HepG2 (cell line): Measurements from ENCODE around the gene ZBTB46. TPM values are rescaled to one million over a fixed set of nuclear protein-coding genes. Genes with fewer than 3 reads are reported as not detected.

ENCODE experiments used
- ATAC-seq: fragments of 200-7000 bp; cut with Tn5 transposase; 3 replicates; pipeline ENCODE4 v1.9.1; 2020; ENCODE audit warnings: mild to moderate bottlenecking, moderate library complexity
- BruUV-seq: library from RNA; stranded (reverse); fragments of 400-500 nt; replicated peaks from 2 replicates; lab custom pipeline; 2021; lab: Mats Ljungman, UMichigan
- CTCF ChIA-PET: fragments of 300-600 bp; formaldehyde crosslinking; extraction: SDS; loops from one replicate; lab custom pipeline; 2021; ENCODE audit warnings: low total read pairs, inconsistent platforms, low intra/inter-chr PET ratio; lab: Yijun Ruan, JAX
- POLR2A ChIA-PET: fragments of 350-600 bp; sonication (Branson Sonifier 250); formaldehyde crosslinking; loops from one replicate; lab custom pipeline; 2020; ENCODE audit warnings: antibody characterized with exemption, inconsistent platforms; lab: Yijun Ruan, JAX
- DNase-seq: peaks from one replicate; pipeline ENCODE4 v3.0.0-alpha.2; 2015; ENCODE audit warnings: low spot score
- FAIRE-seq: peaks from 3 replicates; lab custom pipeline; 2011; peaks lifted over from hg19 to GRCh38; lab: Jason Lieb, UNC
- H2AFZ ChIP-seq: one replicate; pipeline ENCODE4 v1.6.1; 2011; ENCODE audit warnings: low read length, inconsistent platforms
- H3K27ac ChIP-seq: fragments of 300-600 bp; 3 replicates; pipeline ENCODE4 v1.8.0; 2011; ENCODE audit warnings: mixed run types, mild to moderate bottlenecking, mixed read lengths, low read length, inconsistent platforms; ENCODE audit not compliant: insufficient read depth; ENCODE audit errors: extremely low read length
- H3K27me3 ChIP-seq, 2 experiments: fragments of 200-600 bp in 1 of 2; 2 replicates in 1 of 2; 3 replicates in 1 of 2; pipeline versions ENCODE4 v1.6.0 to v1.8.0; 2011; ENCODE audit warnings: low read length in 2 of 2, mild to moderate bottlenecking in 2 of 2, moderate library complexity in 2 of 2, inconsistent platforms in 1 of 2; ENCODE audit not compliant: insufficient read depth in 2 of 2, control insufficient read depth in 1 of 2
- H3K36me3 ChIP-seq, 2 experiments: fragments of 200-600 bp in 1 of 2; replicated peaks in 1 of 2; 2 replicates in 1 of 2; 3 replicates in 1 of 2; pipeline versions ENCODE4 v1.5.1 to v1.8.0; 2011; ENCODE audit warnings: low read length in 2 of 2, inconsistent platforms in 1 of 2; ENCODE audit not compliant: insufficient read depth in 2 of 2, control insufficient read depth in 1 of 2
- H3K4me1 ChIP-seq: 2 replicates; pipeline ENCODE4 v1.5.1; 2012; ENCODE audit warnings: low read length, inconsistent platforms; ENCODE audit not compliant: insufficient read depth
- H3K4me2 ChIP-seq: 2 replicates; pipeline ENCODE4 v1.6.0; 2011; ENCODE audit warnings: low read depth, low read length, inconsistent platforms
- H3K4me3 ChIP-seq, 3 experiments: fragments of 200-600 bp in 1 of 3; sonication (generic), shearing (Covaris generic) in 1 of 3; replicated peaks in 1 of 3; 2 replicates each; pipeline ENCODE4 v1.5.1; 2011 to 2016; ENCODE audit warnings: low read length in 3 of 3, inconsistent platforms in 2 of 3, low read depth in 2 of 3, mild to moderate bottlenecking in 2 of 3, control low read depth in 1 of 3, mixed read lengths in 1 of 3; ENCODE audit not compliant: insufficient read depth in 1 of 3
- H3K79me2 ChIP-seq: one replicate; pipeline ENCODE4 v1.6.1; 2011; ENCODE audit warnings: low read length, inconsistent platforms; ENCODE audit not compliant: insufficient read depth
- H3K9ac ChIP-seq: 2 replicates; pipeline ENCODE4 v1.6.0; 2011; ENCODE audit warnings: mild to moderate bottlenecking, low read depth, low read length, inconsistent platforms; ENCODE audit not compliant: insufficient read depth
- H3K9me3 ChIP-seq: 2 replicates; pipeline ENCODE4 v1.5.1; 2012; ENCODE audit warnings: mild to moderate bottlenecking, low read length
- H4K20me1 ChIP-seq: 2 replicates; pipeline ENCODE4 v1.6.0; 2011; ENCODE audit warnings: inconsistent platforms, mild to moderate bottlenecking, low read length, moderate library complexity; ENCODE audit not compliant: insufficient read depth
- BRD4 ChIP-seq: sonication (generic); formaldehyde crosslinking; IDR thresholded peaks from 2 replicates; pipeline ENCODE4 v1.4.0; 2020; ENCODE audit warnings: missing genetic modification reagents
- CC2D1A ChIP-seq: sonication (generic); formaldehyde crosslinking; IDR thresholded peaks from 2 replicates; pipeline ENCODE4 v1.8.1; 2023; ENCODE audit warnings: mild to moderate bottlenecking, missing genetic modification reagents
- CENPT ChIP-seq: sonication (generic); formaldehyde crosslinking; IDR thresholded peaks from 2 replicates; pipeline ENCODE4 v1.8.0; 2022; ENCODE audit warnings: low read depth, mild to moderate bottlenecking, moderate library complexity, missing genetic modification reagents
- ISX ChIP-seq: sonication (generic); formaldehyde crosslinking; conservative IDR thresholded peaks from 2 replicates; pipeline ENCODE4 v1.5.0; 2020; ENCODE audit warnings: missing genetic modification reagents
- NFKBIZ ChIP-seq: IDR thresholded peaks from 2 replicates; pipeline ENCODE4 v1.6.1; 2018; ENCODE audit warnings: missing genetic modification reagents, missing compliant biosample characterization
- NR2C2 ChIP-seq: sonication (generic); formaldehyde crosslinking; IDR thresholded peaks from 2 replicates; pipeline ENCODE4 v1.4.0; 2020; ENCODE audit warnings: missing genetic modification reagents, mild to moderate bottlenecking, moderate library complexity, borderline replicate concordance
- PAWR ChIP-seq: sonication (generic); formaldehyde crosslinking; IDR thresholded peaks from 2 replicates; pipeline ENCODE4 v1.4.0; 2020; ENCODE audit warnings: missing genetic modification reagents, mild to moderate bottlenecking, borderline replicate concordance
- RARA ChIP-seq: IDR thresholded peaks from 2 replicates; pipeline ENCODE4 v1.6.1; 2016; ENCODE audit warnings: missing genetic modification reagents, missing compliant biosample characterization
- SPEN ChIP-seq: sonication (generic); formaldehyde crosslinking; IDR thresholded peaks from 2 replicates; pipeline ENCODE4 v1.5.1; 2020; ENCODE audit warnings: low read depth, mild to moderate bottlenecking, missing genetic modification reagents
- U2AF2 ChIP-seq: fragments of 200-400 bp; formaldehyde crosslinking; IDR thresholded peaks from 2 replicates; pipeline ENCODE4 v1.6.1; 2017; ENCODE audit warnings: low read depth, mild to moderate bottlenecking, low read length
- XRCC5 ChIP-seq: fragments of 200-400 bp; formaldehyde crosslinking; optimal IDR thresholded peaks from 2 replicates; pipeline ENCODE3; 2017; ENCODE audit warnings: mild to moderate bottlenecking, low read length
- ZFP37 ChIP-seq: sonication (generic); formaldehyde crosslinking; IDR thresholded peaks from 2 replicates; pipeline ENCODE4 v1.4.0; 2020; ENCODE audit warnings: missing genetic modification reagents, borderline replicate concordance
- ZFP90 ChIP-seq: sonication (generic); formaldehyde crosslinking; IDR thresholded peaks from 2 replicates; pipeline ENCODE4 v1.8.0; 2022; ENCODE audit warnings: missing genetic modification reagents, mild to moderate bottlenecking, inconsistent platforms, borderline replicate concordance
- ZMYM2 ChIP-seq: sonication (generic); formaldehyde crosslinking; IDR thresholded peaks from 2 replicates; pipeline ENCODE4 v1.8.0; 2022; ENCODE audit warnings: mild to moderate bottlenecking, missing genetic modification reagents
- ZNF460 ChIP-seq: sonication (generic); formaldehyde crosslinking; IDR thresholded peaks from 2 replicates; pipeline ENCODE4 v1.5.1; 2020; ENCODE audit warnings: missing genetic modification reagents, mild to moderate bottlenecking, borderline replicate concordance
- ZNF737 ChIP-seq: sonication (generic); formaldehyde crosslinking; IDR thresholded peaks from 2 replicates; pipeline ENCODE4 v1.5.0; 2020; ENCODE audit warnings: missing genetic modification reagents, mild to moderate bottlenecking, borderline replicate concordance
- ZNF816 ChIP-seq: sonication (generic); formaldehyde crosslinking; IDR thresholded peaks from 2 replicates; pipeline ENCODE4 v1.8.0; 2022; ENCODE audit warnings: missing genetic modification reagents, mild to moderate bottlenecking, borderline replicate concordance
- WGBS: methylation state at CpG from one replicate; pipeline ENCODE4 v1.1.6; 2017; ENCODE audit warnings: low lambda C conversion rate; 5-methylcytosine and 5-hydroxymethylcytosine counted together
- in situ Hi-C: cut with HindIII; loops from 2 replicates; pipeline ENCODE4 v1.10.0; 2017; ENCODE audit warnings: low pct_unique_long_range_greater_than_20kb; ENCODE audit not compliant: extremely low pct_ligation_motif_present
- intact Hi-C: fragments of 100-400 bp; cut with micrococcal nuclease; formaldehyde crosslinking; loops from one replicate; pipeline ENCODE4 v1.10.0; 2022; ENCODE audit not compliant: unreplicated experiment
- polyA plus RNA-seq, 8 experiments: library from polyadenylated mRNA; depleted of rRNA in 3 of 8; stranded (reverse) in 7 of 8; unstranded in 1 of 8; fragments of >200 nt; fragmentation: Illumina TruSeq in 4 of 8; extraction: Trizol in 4 of 8; gene quantifications; 2 replicates each; pipeline versions ENCODE4 v1.2.1 to v1.2.3, GENCODE V29; 2011 to 2016; ENCODE audit warnings: low read depth in 4 of 8, missing spikeins in 1 of 8, mixed read lengths in 1 of 8; ENCODE audit not compliant: insufficient read depth in 1 of 8
- total RNA-seq, 5 experiments: library from RNA; depleted of rRNA; stranded (reverse); fragments of >200 nt; fragmentation: Illumina TruSeq; extraction: Trizol; gene quantifications; 2 replicates each; pipeline ENCODE4 v1.2.3, GENCODE V29; 2016; ENCODE audit warnings: low read depth in 1 of 5
- TF ChIP-seq, protein P1 (sequence below): sonication (generic); formaldehyde crosslinking; conservative IDR thresholded peaks from 2 replicates; pipeline ENCODE4 v1.8.0; 2022; ENCODE audit warnings: missing genetic modification reagents
- TF ChIP-seq, protein P2 (sequence below): sonication (generic); formaldehyde crosslinking; conservative IDR thresholded peaks from 2 replicates; pipeline ENCODE4 v1.8.0; 2022; ENCODE audit warnings: low read depth, missing genetic modification reagents
- TF ChIP-seq, protein P3 (sequence below): sonication (generic); formaldehyde crosslinking; conservative IDR thresholded peaks from 2 replicates; pipeline ENCODE4 v1.8.1; 2023; ENCODE audit warnings: missing genetic modification reagents

Gene ZBTB46
- total and polyA plus RNA-seq, 2 of the 13 experiments (the other 11 are each of a cell fraction or from before 2014, with no cell fraction given) = 1.6 to 13.5 TPM

DNA sequence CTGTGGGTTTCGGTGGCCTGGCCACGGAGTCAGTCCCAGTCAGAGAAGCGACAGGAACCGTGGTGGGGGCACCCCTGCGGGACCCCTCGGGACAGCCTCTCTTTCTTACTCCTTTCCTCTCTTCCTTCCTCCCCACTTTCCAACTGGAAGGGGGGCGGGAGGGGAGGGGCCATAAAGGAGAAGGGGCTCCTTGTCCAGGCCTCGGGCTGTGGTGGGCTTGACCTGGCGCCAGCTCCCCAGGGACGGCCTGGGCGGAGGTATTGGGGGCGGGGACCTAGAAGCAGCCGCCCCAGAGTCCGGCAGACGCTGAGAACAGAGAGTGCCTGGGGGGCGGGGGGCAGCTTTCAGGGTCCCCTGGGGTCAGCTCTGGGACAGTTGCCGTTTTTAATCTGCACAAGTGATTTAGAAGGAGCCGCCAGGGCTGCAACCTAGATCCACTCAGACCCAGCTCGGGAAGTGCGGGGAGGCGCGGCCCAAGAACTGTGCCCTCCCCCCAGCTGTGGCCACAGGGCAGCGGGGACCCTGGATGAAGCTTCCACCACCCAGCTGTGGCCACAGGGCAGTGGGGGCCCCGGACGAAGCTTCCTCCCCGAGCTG, 23.8 kb upstream of the ZBTB46 start:
- intact Hi-C loops = no loop called here
- peak overlapping the region; percentile 60 to 83 (median 66) for H3K4me3 ChIP-seq
- peak overlapping the region; percentile 68 for H3K9ac ChIP-seq
- DNase-seq (no peak), FAIRE-seq (no peak), ATAC-seq (peak; percentile 7)
- H3K36me3 ChIP-seq = no peaks in the 10 kb centered on the region
- no peaks in the 10 kb centered on the region for H3K79me2 ChIP-seq
- H3K4me2 ChIP-seq = peak overlapping the region; percentile 93
- in situ Hi-C loops = loop anchor here (5.0 kb wide), 3 partner anchors 33 to 148 kb away; partner anchors contain the start of genes ARFRP1 and ZGPAT
- no peak overlapping the region for H3K27ac ChIP-seq
- WGBS = 1% methylated on average over 22 of the region's 26 CpGs
- H2AFZ ChIP-seq = no peak overlapping the region
- CTCF ChIA-PET = no interaction called here
- BruUV-seq = no TSS peak
- peaks cover 3 to 11% of the 10 kb centered on the region in 2 experiments; a peak in 4 of 5 replicates for H3K27me3 ChIP-seq
- H3K4me1 ChIP-seq = peaks cover 62% of the 10 kb centered on the region
- H3K9me3 ChIP-seq = no peaks in the 10 kb centered on the region
- no peaks in the 10 kb centered on the region for H4K20me1 ChIP-seq
- POLR2A ChIA-PET = interaction anchor here (1.1 to 3.7 kb wide), 7 partner anchors 8 to 203 kb away, joined by 3 to 59 read pairs (median 6); partner anchors contain the start of genes ARFRP1, TPD52L2 and ZGPAT
- TF ChIP-seq NR2C2 (CRISPR knock-in tag) (0 out of 2 replicates have a peak, but pooled peaks have one; percentile 9), ISX (CRISPR knock-in tag) (no peak), NFKBIZ (CRISPR knock-in tag) (no peak), RARA (no peak), CC2D1A (CRISPR knock-in tag) (no peak), ZFP37 (no peak), PAWR (CRISPR knock-in tag) (0 out of 2 replicates have a peak, but pooled peaks have one; percentile 84), BRD4 (CRISPR knock-in tag) (peak; percentile 33; the same call in 1 of the 2 replicates), ZNF460 (CRISPR knock-in tag) (no peak), ZNF737 (no peak), ZMYM2 (CRISPR knock-in tag) (no peak), U2AF2 (no peak), SPEN (CRISPR knock-in tag) (peak; percentile 15), CENPT (CRISPR knock-in tag) (no peak), XRCC5 (no peak), ZFP90 (CRISPR knock-in tag) (no peak; the same call in 1 of the 2 replicates), ZNF816 (CRISPR knock-in tag) (no peak)
- TF ChIP-seq, protein P1, sequence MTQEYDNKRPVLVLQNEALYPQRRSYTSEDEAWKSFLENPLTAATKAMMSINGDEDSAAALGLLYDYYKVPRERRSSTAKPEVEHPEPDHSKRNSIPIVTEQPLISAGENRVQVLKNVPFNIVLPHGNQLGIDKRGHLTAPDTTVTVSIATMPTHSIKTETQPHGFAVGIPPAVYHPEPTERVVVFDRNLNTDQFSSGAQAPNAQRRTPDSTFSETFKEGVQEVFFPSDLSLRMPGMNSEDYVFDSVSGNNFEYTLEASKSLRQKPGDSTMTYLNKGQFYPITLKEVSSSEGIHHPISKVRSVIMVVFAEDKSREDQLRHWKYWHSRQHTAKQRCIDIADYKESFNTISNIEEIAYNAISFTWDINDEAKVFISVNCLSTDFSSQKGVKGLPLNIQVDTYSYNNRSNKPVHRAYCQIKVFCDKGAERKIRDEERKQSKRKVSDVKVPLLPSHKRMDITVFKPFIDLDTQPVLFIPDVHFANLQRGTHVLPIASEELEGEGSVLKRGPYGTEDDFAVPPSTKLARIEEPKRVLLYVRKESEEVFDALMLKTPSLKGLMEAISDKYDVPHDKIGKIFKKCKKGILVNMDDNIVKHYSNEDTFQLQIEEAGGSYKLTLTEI (CRISPR knock-in tag) = no peak
- TF ChIP-seq, protein P2, sequence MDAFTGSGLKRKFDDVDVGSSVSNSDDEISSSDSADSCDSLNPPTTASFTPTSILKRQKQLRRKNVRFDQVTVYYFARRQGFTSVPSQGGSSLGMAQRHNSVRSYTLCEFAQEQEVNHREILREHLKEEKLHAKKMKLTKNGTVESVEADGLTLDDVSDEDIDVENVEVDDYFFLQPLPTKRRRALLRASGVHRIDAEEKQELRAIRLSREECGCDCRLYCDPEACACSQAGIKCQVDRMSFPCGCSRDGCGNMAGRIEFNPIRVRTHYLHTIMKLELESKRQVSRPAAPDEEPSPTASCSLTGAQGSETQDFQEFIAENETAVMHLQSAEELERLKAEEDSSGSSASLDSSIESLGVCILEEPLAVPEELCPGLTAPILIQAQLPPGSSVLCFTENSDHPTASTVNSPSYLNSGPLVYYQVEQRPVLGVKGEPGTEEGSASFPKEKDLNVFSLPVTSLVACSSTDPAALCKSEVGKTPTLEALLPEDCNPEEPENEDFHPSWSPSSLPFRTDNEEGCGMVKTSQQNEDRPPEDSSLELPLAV = no peak
- TF ChIP-seq, protein P3, sequence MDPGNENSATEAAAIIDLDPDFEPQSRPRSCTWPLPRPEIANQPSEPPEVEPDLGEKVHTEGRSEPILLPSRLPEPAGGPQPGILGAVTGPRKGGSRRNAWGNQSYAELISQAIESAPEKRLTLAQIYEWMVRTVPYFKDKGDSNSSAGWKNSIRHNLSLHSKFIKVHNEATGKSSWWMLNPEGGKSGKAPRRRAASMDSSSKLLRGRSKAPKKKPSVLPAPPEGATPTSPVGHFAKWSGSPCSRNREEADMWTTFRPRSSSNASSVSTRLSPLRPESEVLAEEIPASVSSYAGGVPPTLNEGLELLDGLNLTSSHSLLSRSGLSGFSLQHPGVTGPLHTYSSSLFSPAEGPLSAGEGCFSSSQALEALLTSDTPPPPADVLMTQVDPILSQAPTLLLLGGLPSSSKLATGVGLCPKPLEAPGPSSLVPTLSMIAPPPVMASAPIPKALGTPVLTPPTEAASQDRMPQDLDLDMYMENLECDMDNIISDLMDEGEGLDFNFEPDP (CRISPR knock-in tag) = 0 out of 2 replicates have a peak, but pooled peaks have one; percentile 48
